ENCODE data around the gene LRRC34.

LRRC34 gene

DNA sequence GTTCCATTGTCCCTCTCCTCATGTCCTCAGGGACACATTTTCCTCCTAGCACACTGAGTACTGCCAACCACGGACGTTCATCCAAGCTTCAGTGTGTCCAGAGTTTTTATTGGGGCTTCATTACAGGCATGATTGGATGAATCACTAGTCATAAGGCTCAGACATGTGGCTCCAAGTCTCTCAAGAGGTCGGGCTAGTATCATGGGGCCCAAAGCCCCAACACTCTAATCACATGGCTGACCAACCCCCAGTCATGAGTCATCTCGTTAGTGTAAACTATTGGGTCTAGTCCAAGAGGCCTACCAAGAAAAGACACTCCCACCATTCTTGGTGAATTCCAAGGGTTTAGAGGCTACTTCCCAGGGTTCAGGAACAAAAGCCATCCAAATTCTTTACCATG, 52.2 kb downstream of the LRRC34 start:
- DNase-seq, result no peak

DNA sequence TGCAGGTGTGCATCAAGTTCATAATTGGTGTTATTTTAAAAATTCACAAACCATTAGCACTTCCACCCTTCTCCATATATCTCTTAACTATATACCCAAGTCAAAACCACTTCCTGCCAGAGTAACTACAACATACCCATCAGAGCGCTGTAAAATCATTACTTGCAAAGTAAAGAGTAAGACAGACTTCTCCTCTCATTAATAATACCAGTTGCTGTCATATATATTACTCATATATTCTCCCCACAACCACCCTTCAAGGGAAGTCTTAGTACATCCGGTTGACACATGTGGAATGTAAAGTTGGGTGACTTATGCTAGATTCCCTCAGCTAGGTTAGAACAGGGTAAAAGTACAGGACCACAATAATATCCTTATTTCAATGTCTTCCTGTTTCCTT, 53.4 kb downstream of the LRRC34 start:
- no peak for DNase-seq

DNA sequence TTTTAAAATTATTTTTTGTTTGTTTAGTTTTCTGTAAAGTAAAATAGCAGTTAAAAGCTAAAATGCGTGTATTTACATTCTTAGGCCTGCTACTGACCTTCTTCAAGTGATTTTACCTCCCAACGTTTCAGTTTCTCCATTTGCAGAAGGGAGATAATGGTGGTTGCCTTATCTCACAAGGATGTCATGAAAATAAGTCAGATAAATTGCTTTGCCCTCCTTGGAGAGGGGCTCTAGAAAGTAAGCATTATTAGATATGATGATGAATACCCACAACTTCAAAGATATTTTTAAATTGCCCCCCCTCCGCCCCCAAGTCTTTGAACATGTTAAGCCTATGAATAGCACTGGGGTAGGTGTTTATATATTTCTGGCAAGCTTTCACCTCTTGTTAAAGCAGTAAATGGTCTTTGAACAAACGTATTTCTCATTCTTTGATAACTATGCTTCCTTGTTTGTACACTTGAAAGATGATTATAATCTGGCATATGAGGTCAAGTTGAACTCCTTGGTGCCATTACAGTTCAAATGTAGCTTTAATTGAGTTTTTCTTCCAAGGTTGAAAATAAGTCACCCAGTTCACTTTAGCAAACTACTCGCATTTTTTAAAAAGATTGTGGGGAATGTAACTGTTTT, 54.2 kb downstream of the LRRC34 start:
- DNase-seq, result no peak

DNA sequence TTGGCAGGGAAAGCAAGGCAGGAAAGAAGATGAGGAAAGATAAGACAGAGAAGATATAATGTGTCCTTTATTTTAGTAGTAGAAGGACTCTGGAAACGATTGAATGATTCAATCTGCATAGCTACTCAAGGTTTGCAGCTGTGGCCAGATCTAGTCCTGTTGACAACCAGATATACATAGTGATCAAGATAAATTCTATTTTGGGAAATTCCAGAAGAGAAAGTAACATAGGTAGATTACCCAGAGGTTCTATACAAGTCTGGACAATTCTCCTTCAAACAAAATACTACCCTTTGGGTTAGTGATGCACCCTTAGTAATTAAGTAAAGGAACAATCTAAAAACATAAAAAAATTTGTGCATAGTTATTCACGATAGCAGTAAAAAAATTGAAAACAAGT, 57.2 kb downstream of the LRRC34 start:
- no peak for DNase-seq

DNA sequence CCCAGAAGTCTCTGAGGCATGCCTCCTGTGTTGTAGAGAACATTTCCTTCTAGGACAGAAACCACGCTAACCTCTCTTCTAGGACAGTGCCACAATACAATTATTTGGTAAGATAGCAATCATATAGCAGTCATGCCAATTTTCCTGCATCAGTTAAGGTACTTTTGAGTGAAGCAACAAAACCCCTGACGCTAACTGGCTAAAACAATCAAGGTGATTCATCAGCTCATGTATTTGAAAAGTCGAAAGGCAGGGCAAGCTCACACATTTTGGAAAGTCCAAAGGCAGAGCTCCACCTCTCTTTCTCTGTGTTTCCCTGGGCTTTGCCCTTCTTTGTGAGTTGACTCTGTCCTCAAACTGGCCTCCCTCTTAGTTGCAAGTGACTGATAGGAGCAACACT, 58.0 kb downstream of the LRRC34 start:
- no peak for DNase-seq

DNA sequence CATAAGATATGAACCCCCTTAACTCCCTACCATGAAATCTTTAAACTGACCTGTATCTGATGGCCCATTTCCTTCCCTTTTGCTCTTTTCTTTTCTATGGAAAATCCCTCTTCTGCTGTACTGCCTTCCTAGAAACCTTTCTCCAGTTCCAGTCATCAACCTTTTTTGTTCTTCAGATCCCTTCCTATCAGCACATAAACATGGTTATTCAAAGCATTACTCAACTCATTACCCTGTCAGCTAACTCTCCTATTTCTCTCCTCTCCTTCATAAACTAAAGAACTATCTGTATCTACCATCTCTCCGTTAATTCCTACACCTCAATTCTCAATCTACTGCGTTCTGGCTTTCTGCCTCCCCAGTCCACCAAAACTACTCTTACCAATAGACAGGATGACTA, 60.8 kb downstream of the LRRC34 start:
- no peak for DNase-seq

DNA sequence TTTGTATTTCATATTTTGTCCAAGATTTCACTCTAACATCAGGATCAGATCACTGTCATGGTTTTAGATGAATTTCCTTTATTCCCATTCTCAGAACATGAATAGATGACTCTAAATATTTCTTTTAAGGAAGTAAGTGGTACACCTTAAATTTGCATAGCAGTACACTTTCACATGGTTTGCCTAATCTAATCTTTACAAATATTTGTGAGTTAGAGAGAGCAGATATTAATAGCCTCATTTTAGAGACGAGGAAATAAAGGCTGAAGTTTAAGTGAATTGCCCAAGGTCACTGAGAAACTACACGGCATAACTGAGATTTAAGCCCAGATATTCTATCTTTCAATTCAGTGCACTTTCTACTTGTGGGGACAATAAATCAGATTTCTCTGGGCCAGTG, 62.0 kb downstream of the LRRC34 start:
- DNase-seq, result no peak

DNA sequence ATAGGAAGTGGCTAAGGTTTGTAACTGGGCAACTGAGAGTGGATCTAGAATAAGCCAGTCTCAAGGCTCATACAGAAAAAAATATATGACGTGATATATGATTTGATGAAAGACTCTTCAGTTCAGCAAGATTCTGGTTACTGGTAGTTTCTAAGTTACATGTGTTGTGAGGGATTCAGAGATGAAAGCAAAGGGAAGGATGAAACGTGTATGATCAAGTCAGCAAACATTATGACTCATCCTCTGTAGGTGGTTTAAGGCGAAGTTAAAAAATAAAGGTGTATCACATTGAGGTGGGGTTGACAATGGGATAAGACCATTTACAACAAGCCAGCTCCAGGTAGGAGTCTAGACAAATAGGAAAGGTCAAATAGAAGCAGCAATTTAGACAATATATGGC, 64.0 kb downstream of the LRRC34 start:
- no peak for DNase-seq

DNA sequence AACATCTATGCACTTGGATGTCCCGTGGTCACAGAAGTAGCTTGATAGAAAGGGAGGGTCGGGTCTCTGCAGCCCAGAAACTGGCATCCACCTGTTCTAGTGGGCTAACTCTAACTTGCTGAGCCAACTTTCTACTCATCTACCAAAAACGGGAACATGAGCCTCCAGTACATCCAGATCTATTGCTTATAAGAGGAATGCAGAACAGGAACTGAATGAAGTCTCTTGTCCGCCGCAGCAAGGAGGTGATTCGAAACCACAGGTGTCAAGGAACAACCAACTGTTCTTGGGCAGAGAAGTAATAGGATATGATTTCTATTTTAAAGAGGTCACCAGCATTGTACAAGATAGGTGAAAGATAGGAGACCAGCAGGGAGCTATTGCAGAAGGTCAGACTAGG, 65.8 kb downstream of the LRRC34 start:
- no peak for DNase-seq

DNA sequence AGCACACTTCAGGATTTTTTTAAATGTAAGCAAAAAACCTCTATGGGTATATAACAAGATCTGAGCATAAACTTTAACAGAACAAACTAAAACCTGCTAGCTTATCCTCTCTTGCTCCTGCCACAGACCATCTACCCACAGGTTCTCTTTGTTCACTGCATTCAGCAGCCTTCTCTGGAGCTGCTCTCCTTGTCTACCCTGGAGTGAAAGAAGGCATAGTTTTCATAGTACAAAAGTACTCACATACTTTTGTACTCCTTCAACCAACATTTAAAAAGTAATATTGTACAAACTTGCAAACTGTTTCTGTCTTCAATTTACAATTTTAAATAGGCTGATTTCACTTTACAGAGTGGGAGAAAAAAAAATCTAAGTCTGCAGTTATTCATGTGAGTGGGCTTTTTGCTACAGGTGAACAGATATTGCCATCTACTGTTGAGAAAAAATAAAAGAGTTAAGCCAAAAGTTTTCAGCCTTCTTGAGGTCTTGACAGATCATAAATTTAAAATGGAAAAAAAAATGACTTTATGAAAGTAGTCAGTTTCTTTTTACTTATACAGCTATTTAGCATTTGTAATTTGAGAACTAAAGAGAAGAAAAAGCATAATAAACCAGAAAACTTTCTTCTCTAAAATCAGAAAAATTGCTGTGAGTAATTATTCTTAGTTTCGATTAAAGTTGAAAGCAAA, 68.2 kb downstream of the LRRC34 start:
- no peak for DNase-seq

All from activated effector memory CD4-positive, alpha-beta T cell treated with anti-CD3 and anti-CD28 coated beads, Interleukin-2, amount 50 U/mL, for 16 hours (primary cell).